Eye (tissue), 1 donor: Measurements from ENCODE around the gene GMPPA.

Experiments
- DNase-seq: peaks from one replicate; pipeline ENCODE4 v3.0.0-alpha.2; 2015

The GMPPA gene

GRCh38 chr2:219468410-219469185, 30.1 kb upstream of the GMPPA start:
- no peak for DNase-seq

GRCh38 chr2:219469186-219469724, 29.4 kb upstream of the GMPPA start:
- DNase-seq = no peak

GRCh38 chr2:219470429-219470828, 28.3 kb upstream of the GMPPA start:
- no peak for DNase-seq

- no peak for DNase-seq
Observed at GRCh38 chr2:219471476-219472371, 27.0 kb upstream of the GMPPA start.

- no peak for DNase-seq
Observed at GRCh38 chr2:219472629-219473187, 26.0 kb upstream of the GMPPA start.

- no peak for DNase-seq
Observed at GRCh38 chr2:219473511-219473910, 25.2 kb upstream of the GMPPA start.

- no peak for DNase-seq
Observed at GRCh38 chr2:219474285-219475060, 24.2 kb upstream of the GMPPA start.

- DNase-seq = no peak
Observed at GRCh38 chr2:219475278-219475677, 23.4 kb upstream of the GMPPA start.

GRCh38 chr2:219475697-219476651, 22.7 kb upstream of the GMPPA start:
- peak; percentile 92 for DNase-seq

- peak; percentile 81 for DNase-seq
Observed at GRCh38 chr2:219476652-219477151, 22.0 kb upstream of the GMPPA start.

- DNase-seq = no peak
Observed at GRCh38 chr2:219477179-219477578, 21.5 kb upstream of the GMPPA start.

GRCh38 chr2:219477815-219478214, 20.9 kb upstream of the GMPPA start:
- DNase-seq = no peak

GRCh38 chr2:219478916-219479315, 19.8 kb upstream of the GMPPA start:
- no peak for DNase-seq

- DNase-seq = no peak
Observed at GRCh38 chr2:219480004-219480403, 18.7 kb upstream of the GMPPA start.

GRCh38 chr2:219482674-219483405, 15.9 kb upstream of the GMPPA start:
- DNase-seq = no peak

GRCh38 chr2:219483451-219484342, 15.0 kb upstream of the GMPPA start:
- DNase-seq = no peak

GRCh38 chr2:219484343-219485200, 14.1 kb upstream of the GMPPA start:
- DNase-seq = peak; percentile 62

GRCh38 chr2:219485201-219485580, 13.5 kb upstream of the GMPPA start:
- DNase-seq = no peak
